KMS-11 (cell line): ENCODE results near the gene UHRF2.

Experiments used
- H2AFZ ChIP-seq: fragments of 200-600 bp; sonication (generic); 2 replicates; pipeline ENCODE4 v1.6.1; 2016; ENCODE audit warnings: antibody characterized with exemption, mixed run types, low read depth
- H3K27ac ChIP-seq: fragments of 200-600 bp; sonication (generic); 2 replicates; pipeline ENCODE4 v1.6.1; 2016; ENCODE audit warnings: mild to moderate bottlenecking, mixed run types
- H3K27me3 ChIP-seq: fragments of 200-600 bp; sonication (generic); 2 replicates; pipeline ENCODE4 v1.6.1; 2017; ENCODE audit warnings: mild to moderate bottlenecking, low read depth, mixed run types, moderate library complexity; ENCODE audit not compliant: insufficient read depth
- H3K36me3 ChIP-seq: fragments of 200-600 bp; sonication (generic); 2 replicates; pipeline ENCODE4 v1.6.1; 2017; ENCODE audit warnings: mild to moderate bottlenecking, mixed run types; ENCODE audit not compliant: insufficient read depth
- H3K4me1 ChIP-seq: fragments of 200-600 bp; sonication (generic); 2 replicates; pipeline ENCODE4 v1.6.1; 2016; ENCODE audit warnings: mild to moderate bottlenecking, low read depth, mixed run types; ENCODE audit not compliant: poor library complexity, severe bottlenecking
- H3K4me2 ChIP-seq: fragments of 200-600 bp; sonication (generic); 2 replicates; pipeline ENCODE4 v1.7.0; 2016; ENCODE audit warnings: mild to moderate bottlenecking, mixed run types
- H3K4me3 ChIP-seq: fragments of 200-600 bp; sonication (generic); IDR thresholded peaks from 2 replicates; pipeline ENCODE4 v1.6.1; 2017; ENCODE audit warnings: low read depth, low read length, mixed read lengths; ENCODE audit not compliant: insufficient read depth
- H3K79me2 ChIP-seq: fragments of 200-600 bp; sonication (generic); 2 replicates; pipeline ENCODE4 v1.6.1; 2016; ENCODE audit warnings: low read depth, mixed run types; ENCODE audit not compliant: insufficient read depth
- H3K9ac ChIP-seq: fragments of 200-600 bp; sonication (generic); 2 replicates; pipeline ENCODE4 v1.6.1; 2016; ENCODE audit warnings: mild to moderate bottlenecking, mixed run types
- H4K20me1 ChIP-seq: fragments of 200-600 bp; sonication (generic); 2 replicates; pipeline ENCODE4 v1.6.1; 2016; ENCODE audit warnings: mild to moderate bottlenecking, mixed run types; ENCODE audit not compliant: insufficient read depth
- CTCF ChIP-seq: fragments of 200-600 bp; sonication (generic); conservative IDR thresholded peaks from 2 replicates; pipeline ENCODE4 v1.6.1; 2017; ENCODE audit warnings: low read depth, mild to moderate bottlenecking, antibody characterized with exemption, low read length, moderate library complexity, mixed read lengths

The UHRF2 gene

GRCh38 chr9:6498982-6499381 is 86.0 kb downstream of the UHRF2 start:
- Histone ChIP-seq H3K9ac (no peak overlapping the region), H3K4me2 (no peak overlapping the region), H3K79me2 (no peaks in the 10 kb centered on the region), H3K36me3 (no peaks in the 10 kb centered on the region), H2AFZ (no peak overlapping the region), H4K20me1 (no peaks in the 10 kb centered on the region), H3K27ac (no peak overlapping the region), H3K27me3 (no peaks in the 10 kb centered on the region), H3K4me3 (no peak overlapping the region), H3K4me1 (no peaks in the 10 kb centered on the region)
- TF ChIP-seq CTCF = no peak

GRCh38 chr9:6501526-6502210 is 88.7 kb downstream of the UHRF2 start:
- Histone ChIP-seq H3K4me1 (no peaks in the 10 kb centered on the region), H3K27ac (no peak overlapping the region), H4K20me1 (no peaks in the 10 kb centered on the region)

GRCh38 chr9:6502399-6502798 is 89.4 kb downstream of the UHRF2 start:
- Histone ChIP-seq H3K4me1 (no peaks in the 10 kb centered on the region), H3K36me3 (no peaks in the 10 kb centered on the region; the same call in 1 of the 2 replicates), H4K20me1 (no peaks in the 10 kb centered on the region), H3K4me2 (no peak overlapping the region), H3K27ac (no peak overlapping the region), H3K9ac (no peak overlapping the region), H3K4me3 (no peak overlapping the region), H3K27me3 (no peaks in the 10 kb centered on the region), H3K79me2 (no peaks in the 10 kb centered on the region), H2AFZ (no peak overlapping the region)
- no peak for TF ChIP-seq CTCF

More at GRCh38 chr9:6501526-6502210, 88.7 kb downstream of the UHRF2 start:
- Histone ChIP-seq H3K36me3 (no peaks in the 10 kb centered on the region; the same call in 1 of the 2 replicates), H2AFZ (no peak overlapping the region), H3K9ac (no peak overlapping the region), H3K4me2 (no peak overlapping the region), H3K79me2 (no peaks in the 10 kb centered on the region), H3K4me3 (no peak overlapping the region), H3K27me3 (no peaks in the 10 kb centered on the region)
- no peak for TF ChIP-seq CTCF

- no peak overlapping the region for H3K9ac ChIP-seq
- no peaks in the 10 kb centered on the region for H3K79me2 ChIP-seq
- H3K27me3 ChIP-seq = no peaks in the 10 kb centered on the region
- no peak overlapping the region for H3K27ac ChIP-seq
- no peaks in the 10 kb centered on the region for H3K4me1 ChIP-seq
- TF ChIP-seq CTCF = no peak
- H3K4me3 ChIP-seq = no peak overlapping the region
- no peak overlapping the region for H2AFZ ChIP-seq
- no peaks in the 10 kb centered on the region for H4K20me1 ChIP-seq
- no peaks in the 10 kb centered on the region; the same call in 1 of the 2 replicates for H3K36me3 ChIP-seq
- H3K4me2 ChIP-seq = no peak overlapping the region
These were observed 93.6 kb downstream of the UHRF2 start for GRCh38 chr9:6506571-6506970.
